Right atrium auricular region (tissue), 2 donors: ENCODE measurements around the gene INHBE. TPM values are rescaled to one million over a fixed set of nuclear protein-coding genes. Genes with fewer than 3 reads are reported as not detected.

Source experiments
- DNase-seq: peaks from one replicate; pipeline ENCODE4 v3.0.0-alpha.2; 2019; ENCODE audit warnings: low spot score
- H3K27ac ChIP-seq, 2 donors: fragments of 200-600 bp; sonication (generic); 1 replicate in 1 of 2; 2 replicates in 1 of 2; pipeline ENCODE4 v1.5.1; 2016 to 2019
- H3K27me3 ChIP-seq, 2 donors: fragments of 200-600 bp; sonication (generic); one replicate each; pipeline versions ENCODE4 v1.5.1 to v1.6.0; 2017 to 2019
- H3K36me3 ChIP-seq: fragments of 200-600 bp; sonication (generic); one replicate; pipeline ENCODE4 v1.5.1; 2016
- H3K4me1 ChIP-seq, 2 donors: fragments of 200-600 bp; sonication (generic); one replicate each; pipeline versions ENCODE4 v1.5.1 to v1.6.0; 2017 to 2019
- H3K4me3 ChIP-seq, 2 donors: fragments of 200-600 bp; sonication (generic); 1 replicate in 1 of 2; 2 replicates in 1 of 2; pipeline ENCODE4 v1.5.1; 2017 to 2019; ENCODE audit warnings: mild to moderate bottlenecking in 1 of 2, moderate library complexity in 1 of 2
- H3K9me3 ChIP-seq, 2 donors: fragments of 200-600 bp; sonication (generic); one replicate each; pipeline ENCODE4 v1.5.1; 2019
- CTCF ChIP-seq, 2 donors: fragments of 200-600 bp; sonication (generic); IDR thresholded peaks; one replicate each; pipeline ENCODE4 v1.5.1; 2019; ENCODE audit warnings: antibody characterized with exemption in 2 of 2
- total RNA-seq, 2 donors: library from RNA; depleted of rRNA; stranded (reverse); fragments of >200 nt; gene quantifications; one replicate each; pipeline ENCODE4 v1.1.0, GENCODE V29; 2016

Gene INHBE
- total RNA-seq, 2 donors from 2014 or later = not detected

GRCh38 chr12:57476162-57476992 is 21.3 kb downstream of the INHBE start:
- peak overlapping the region; percentile 24 to 44 for H3K4me3 ChIP-seq
- peaks cover 16 to 24% of the 10 kb centered on the region in 2 donors for H3K27me3 ChIP-seq
- H3K36me3 ChIP-seq = no peaks in the 10 kb centered on the region
- no peaks in the 10 kb centered on the region for H3K9me3 ChIP-seq
- no peak overlapping the region for H3K27ac ChIP-seq
- peaks cover 0 to 18% of the 10 kb centered on the region in 2 donors for H3K4me1 ChIP-seq
- no peak for DNase-seq
- TF ChIP-seq CTCF (IDR thresholded peaks at IDR 0.05) = peak in 1 of 2 donors; percentile 18

GRCh38 chr12:57476993-57477709 is 22.0 kb downstream of the INHBE start:
- H3K9me3 ChIP-seq = no peaks in the 10 kb centered on the region
- no peak for DNase-seq
- no peak for TF ChIP-seq CTCF (IDR thresholded peaks at IDR 0.05)
- peaks cover 16 to 24% of the 10 kb centered on the region in 2 donors for H3K27me3 ChIP-seq
- H3K4me1 ChIP-seq = peaks cover 0 to 18% of the 10 kb centered on the region in 2 donors
- no peaks in the 10 kb centered on the region for H3K36me3 ChIP-seq
- peak overlapping the region; percentile 24 to 44 for H3K4me3 ChIP-seq
- peak overlapping the region; percentile 39 to 48 for H3K27ac ChIP-seq

GRCh38 chr12:57477710-57478681 is 22.9 kb downstream of the INHBE start:
- Histone ChIP-seq H3K9me3 (no peaks in the 10 kb centered on the region), H3K4me3 (peak overlapping the region; percentile 24 to 44), H3K4me1 (peaks cover 0 to 18% of the 10 kb centered on the region in 2 donors), H3K27me3 (peaks cover 16 to 24% of the 10 kb centered on the region in 2 donors), H3K36me3 (no peaks in the 10 kb centered on the region), H3K27ac (peak overlapping the region; percentile 39 to 49)
- DNase-seq = no peak
- no peak for TF ChIP-seq CTCF (IDR thresholded peaks at IDR 0.05)

GRCh38 chr12:57479043-57479375 is 23.9 kb downstream of the INHBE start:
- Histone ChIP-seq H3K36me3 (no peaks in the 10 kb centered on the region), H3K27ac (peak overlapping the region; percentile 3 to 7), H3K27me3 (peaks cover 16 to 24% of the 10 kb centered on the region in 2 donors), H3K4me3 (no peak overlapping the region), H3K4me1 (peaks cover 0 to 18% of the 10 kb centered on the region in 2 donors), H3K9me3 (no peaks in the 10 kb centered on the region)
- DNase-seq = no peak
- TF ChIP-seq CTCF (IDR thresholded peaks at IDR 0.05) = no peak

- H3K36me3 ChIP-seq = no peaks in the 10 kb centered on the region
- peaks cover 0 to 18% of the 10 kb centered on the region in 2 donors for H3K4me1 ChIP-seq
- no peak for DNase-seq
- H3K9me3 ChIP-seq = no peaks in the 10 kb centered on the region
- no peak within 1 kb of the TSS for H3K4me3 ChIP-seq
- TF ChIP-seq CTCF (IDR thresholded peaks at IDR 0.05) = no peak
- peaks cover 16 to 20% of the 10 kb centered on the region in 2 donors for H3K27me3 ChIP-seq
- peak within 1 kb of the TSS; percentile 7 to 49 for H3K27ac ChIP-seq
Measured at GRCh38 chr12:57479376-57480115, 24.4 kb downstream of the INHBE start, which contains the start of gene ARHGAP9. Gene ARHGAP9 (minus strand): TSS chr12:57479866. CDS start chr12:57479406, 460 bp downstream.
